MCF 10A (cell line): ENCODE measurements around the gene NEBL. TPM values are rescaled to one million over a fixed set of nuclear protein-coding genes. Genes with fewer than 3 reads are reported as not detected.

ENCODE experiments used
- BruUV-seq: library from RNA; stranded (reverse); fragments of 400-500 nt; replicated peaks from 2 replicates; lab custom pipeline; 2021; lab: Mats Ljungman, UMichigan
- CTCF ChIA-PET: fragments of 300-600 bp; sonication (Branson Sonifier 250); formaldehyde crosslinking; extraction: SDS; loops from one replicate; lab custom pipeline; 2021; ENCODE audit warnings: antibody characterized with exemption, inconsistent platforms; lab: Yijun Ruan, JAX
- POLR2A ChIA-PET: fragments of 300-600, 350-650 bp; sonication (Branson Sonifier 250); formaldehyde crosslinking; extraction: SDS; loops from one replicate; lab custom pipeline; 2020; ENCODE audit warnings: antibody characterized with exemption, inconsistent platforms; lab: Yijun Ruan, JAX
- DNase-seq: peaks from one replicate; pipeline ENCODE4 v3.0.0-alpha.2; 2018; ENCODE audit not compliant: unreplicated experiment
- H3K27ac Mint-ChIP-seq: one replicate; pipeline ENCODE4 v1.8.0; 2022; ENCODE audit warnings: mild to moderate bottlenecking, low read depth, mixed read lengths; ENCODE audit not compliant: unreplicated experiment
- H3K27me3 Mint-ChIP-seq: one replicate; pipeline ENCODE4 v1.8.0; 2022; ENCODE audit warnings: mixed read lengths; ENCODE audit not compliant: insufficient read depth, unreplicated experiment
- H3K36me3 Mint-ChIP-seq: one replicate; pipeline ENCODE4 v1.8.0; 2022; ENCODE audit warnings: mild to moderate bottlenecking, moderate library complexity, mixed read lengths; ENCODE audit not compliant: insufficient read depth, unreplicated experiment
- H3K4me1 Mint-ChIP-seq: one replicate; pipeline ENCODE4 v1.8.0; 2022; ENCODE audit warnings: mixed read lengths; ENCODE audit not compliant: insufficient read depth, unreplicated experiment
- H3K4me3 Mint-ChIP-seq: one replicate; pipeline ENCODE4 v1.8.0; 2022; ENCODE audit warnings: mild to moderate bottlenecking, moderate library complexity, mixed read lengths; ENCODE audit not compliant: unreplicated experiment
- H3K9me3 Mint-ChIP-seq: one replicate; pipeline ENCODE4 v1.8.0; 2022; ENCODE audit warnings: mixed read lengths; ENCODE audit not compliant: unreplicated experiment
- intact Hi-C: fragments of 100-400 bp; cut with micrococcal nuclease; formaldehyde crosslinking; loops from 2 replicates; pipeline ENCODE4 v1.14.1; 2022
- total RNA-seq: library from RNA; stranded (reverse); gene quantifications from 2 replicates; pipeline ENCODE4 v1.2.3, GENCODE V29; 2022
- TF ChIP-seq, protein P1 (sequence below): fragments of 200-600 bp; IDR thresholded peaks from one replicate; pipeline ENCODE4 v1.8.0; 2022; ENCODE audit warnings: antibody characterized with exemption, mild to moderate bottlenecking; ENCODE audit not compliant: unreplicated experiment

NEBL gene
- total RNA-seq, 1 experiment from 2014 or later, result 30.6 TPM

DNA sequence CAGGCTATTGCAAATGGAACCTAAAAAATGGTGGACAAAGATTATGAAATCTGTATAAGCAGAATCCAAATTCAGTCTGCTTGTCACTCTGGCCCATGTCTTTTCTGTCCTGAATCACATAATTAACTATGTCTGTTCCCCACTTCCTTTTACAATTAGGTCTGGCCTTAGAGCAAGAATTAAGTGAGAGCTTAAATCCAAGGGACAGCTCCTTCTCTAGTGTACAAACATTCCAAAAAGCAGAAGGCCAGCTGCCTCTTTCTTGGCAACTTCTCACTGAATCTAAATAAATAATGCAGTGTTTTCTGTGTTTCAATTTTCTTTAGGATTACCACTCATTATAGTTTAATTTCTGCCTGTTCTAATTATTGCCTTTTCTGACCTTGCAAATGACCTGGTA lies 39.3 kb upstream of the NEBL start:
- no peak for DNase-seq
- Mint-ChIP-seq H3K4me3 (no peak overlapping the region), H3K4me1 (no peaks in the 10 kb centered on the region), H3K9me3 (peaks cover 8% of the 10 kb centered on the region), H3K36me3 (peaks cover 5% of the 10 kb centered on the region), H3K27ac (no peak overlapping the region), H3K27me3 (no peaks in the 10 kb centered on the region)
- ChIA-PET CTCF (no interaction called here), POLR2A (interaction anchor here (1.4 kb wide), 1 partner anchor 15 kb away, joined by 6 read pairs; no protein-coding TSS in a partner anchor)
- no TSS peak for BruUV-seq
- TF ChIP-seq, protein P1, sequence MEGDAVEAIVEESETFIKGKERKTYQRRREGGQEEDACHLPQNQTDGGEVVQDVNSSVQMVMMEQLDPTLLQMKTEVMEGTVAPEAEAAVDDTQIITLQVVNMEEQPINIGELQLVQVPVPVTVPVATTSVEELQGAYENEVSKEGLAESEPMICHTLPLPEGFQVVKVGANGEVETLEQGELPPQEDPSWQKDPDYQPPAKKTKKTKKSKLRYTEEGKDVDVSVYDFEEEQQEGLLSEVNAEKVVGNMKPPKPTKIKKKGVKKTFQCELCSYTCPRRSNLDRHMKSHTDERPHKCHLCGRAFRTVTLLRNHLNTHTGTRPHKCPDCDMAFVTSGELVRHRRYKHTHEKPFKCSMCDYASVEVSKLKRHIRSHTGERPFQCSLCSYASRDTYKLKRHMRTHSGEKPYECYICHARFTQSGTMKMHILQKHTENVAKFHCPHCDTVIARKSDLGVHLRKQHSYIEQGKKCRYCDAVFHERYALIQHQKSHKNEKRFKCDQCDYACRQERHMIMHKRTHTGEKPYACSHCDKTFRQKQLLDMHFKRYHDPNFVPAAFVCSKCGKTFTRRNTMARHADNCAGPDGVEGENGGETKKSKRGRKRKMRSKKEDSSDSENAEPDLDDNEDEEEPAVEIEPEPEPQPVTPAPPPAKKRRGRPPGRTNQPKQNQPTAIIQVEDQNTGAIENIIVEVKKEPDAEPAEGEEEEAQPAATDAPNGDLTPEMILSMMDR, result no peak
- intact Hi-C loops, result no loop called here

DNA sequence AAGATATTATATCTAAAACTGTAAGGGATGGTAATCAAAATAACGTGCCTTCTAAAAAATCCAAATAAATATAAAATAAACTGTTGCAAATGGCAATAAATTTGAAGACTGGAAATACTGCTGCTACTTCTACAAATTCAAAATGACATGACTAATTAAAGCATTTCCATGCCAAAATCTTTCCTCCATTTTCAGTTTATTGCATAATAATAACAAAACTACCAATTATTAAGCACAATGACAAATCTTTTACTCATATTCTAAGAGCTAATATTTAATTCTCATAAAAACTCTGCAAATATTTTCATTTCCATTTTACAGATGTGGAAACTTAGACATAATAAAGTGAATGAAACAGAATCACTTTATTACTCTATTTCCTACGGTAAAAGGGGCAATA lies 38.8 kb upstream of the NEBL start:
- Mint-ChIP-seq H3K36me3 (peaks cover 5% of the 10 kb centered on the region), H3K9me3 (peaks cover 8% of the 10 kb centered on the region), H3K27ac (no peak overlapping the region), H3K27me3 (no peaks in the 10 kb centered on the region), H3K4me1 (no peaks in the 10 kb centered on the region), H3K4me3 (no peak overlapping the region)
- no peak for DNase-seq
- ChIA-PET POLR2A (no interaction called here), CTCF (no interaction called here)
- no TSS peak for BruUV-seq
- TF ChIP-seq, protein P1, result no peak
- intact Hi-C loops, result no loop called here

DNA sequence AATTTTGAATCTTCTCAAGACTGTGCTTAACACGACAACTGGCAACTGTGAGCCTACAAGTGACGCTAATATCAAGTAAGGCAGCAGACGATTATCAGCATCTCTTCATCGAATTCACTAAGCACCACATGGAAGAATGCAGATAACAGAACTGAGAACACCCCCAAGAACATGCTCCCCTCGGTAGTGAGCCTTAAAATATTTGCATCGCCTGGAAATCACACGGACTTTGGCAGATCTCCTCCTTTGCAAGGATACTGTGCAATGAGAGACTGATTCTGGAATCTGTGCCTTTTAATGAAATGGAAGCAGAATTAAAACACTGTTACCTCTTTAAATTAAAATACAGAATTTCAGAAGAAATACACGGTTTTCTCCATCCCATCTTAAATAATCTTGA lies 38.2 kb upstream of the NEBL start:
- H3K9me3 Mint-ChIP-seq, result peaks cover 9% of the 10 kb centered on the region
- no peaks in the 10 kb centered on the region for H3K4me1 Mint-ChIP-seq
- no peak overlapping the region for H3K27ac Mint-ChIP-seq
- peaks cover 5% of the 10 kb centered on the region for H3K36me3 Mint-ChIP-seq
- ChIA-PET CTCF (no interaction called here), POLR2A (no interaction called here)
- BruUV-seq, result no TSS peak
- no peaks in the 10 kb centered on the region for H3K27me3 Mint-ChIP-seq
- DNase-seq, result no peak
- intact Hi-C loops, result no loop called here
- H3K4me3 Mint-ChIP-seq, result no peak overlapping the region
- TF ChIP-seq, protein P1, result no peak

DNA sequence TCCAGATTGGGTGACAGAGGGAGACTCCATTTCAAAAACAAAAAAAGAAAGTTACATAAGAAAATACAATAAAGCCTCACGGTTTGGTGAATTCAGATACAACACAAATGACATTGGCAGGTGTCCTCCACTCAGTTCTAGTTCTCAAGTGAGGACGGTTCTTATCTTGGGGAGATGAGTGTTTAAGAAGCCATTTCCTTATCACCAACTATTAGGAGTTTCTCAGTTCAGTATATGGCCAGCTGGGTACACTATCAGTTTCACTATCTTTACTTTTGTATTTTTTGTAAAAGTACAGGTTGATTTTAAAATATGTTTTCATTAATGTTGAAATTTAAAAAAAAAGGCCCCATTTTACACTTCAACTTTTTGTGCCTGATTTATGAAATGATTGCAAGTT lies 36.6 kb upstream of the NEBL start:
- H3K9me3 Mint-ChIP-seq, result peaks cover 11% of the 10 kb centered on the region
- no TSS peak for BruUV-seq
- POLR2A ChIA-PET, result no interaction called here
- no peaks in the 10 kb centered on the region for H3K27me3 Mint-ChIP-seq
- H3K4me3 Mint-ChIP-seq, result no peak overlapping the region
- no peaks in the 10 kb centered on the region for H3K4me1 Mint-ChIP-seq
- TF ChIP-seq, protein P1, result no peak
- CTCF ChIA-PET, result no interaction called here
- no peak overlapping the region for H3K27ac Mint-ChIP-seq
- H3K36me3 Mint-ChIP-seq, result peaks cover 5% of the 10 kb centered on the region
- DNase-seq, result no peak
- intact Hi-C loops, result no loop called here
